Stomach smooth muscle (tissue), 2 donors: ENCODE measurements around the gene ADRM1.

ENCODE experiments used
- H3K27ac ChIP-seq: one replicate; pipeline ENCODE4 v1.7.0; 2013; ENCODE audit warnings: mild to moderate bottlenecking, low read length, inconsistent platforms
- H3K27me3 ChIP-seq, 2 donors: one replicate each; pipeline ENCODE4 v1.7.0; 2013; ENCODE audit warnings: low read length in 2 of 2; ENCODE audit not compliant: insufficient read depth in 2 of 2, control insufficient read depth in 1 of 2
- H3K36me3 ChIP-seq, 2 donors: one replicate each; pipeline ENCODE4 v1.7.0; 2013; ENCODE audit warnings: low read length in 2 of 2; ENCODE audit not compliant: control insufficient read depth in 2 of 2, insufficient read depth in 2 of 2
- H3K4me1 ChIP-seq: one replicate; pipeline ENCODE4 v1.7.0; 2013; ENCODE audit warnings: low read length; ENCODE audit not compliant: control insufficient read depth, insufficient read depth
- H3K4me3 ChIP-seq, 2 donors: one replicate each; pipeline ENCODE4 v1.7.0; 2013; ENCODE audit warnings: low read length in 2 of 2
- H3K9ac ChIP-seq, 2 donors: one replicate each; pipeline ENCODE4 v1.7.0; 2013; ENCODE audit warnings: low read length in 2 of 2, mild to moderate bottlenecking in 1 of 2
- H3K9me3 ChIP-seq, 2 donors: one replicate each; pipeline ENCODE4 v1.7.0; 2013; ENCODE audit warnings: low read length in 2 of 2; ENCODE audit not compliant: control insufficient read depth in 2 of 2
- donor health status: healthy.
- donor health status: Pancreatic carcinoma.

ADRM1 gene

DNA sequence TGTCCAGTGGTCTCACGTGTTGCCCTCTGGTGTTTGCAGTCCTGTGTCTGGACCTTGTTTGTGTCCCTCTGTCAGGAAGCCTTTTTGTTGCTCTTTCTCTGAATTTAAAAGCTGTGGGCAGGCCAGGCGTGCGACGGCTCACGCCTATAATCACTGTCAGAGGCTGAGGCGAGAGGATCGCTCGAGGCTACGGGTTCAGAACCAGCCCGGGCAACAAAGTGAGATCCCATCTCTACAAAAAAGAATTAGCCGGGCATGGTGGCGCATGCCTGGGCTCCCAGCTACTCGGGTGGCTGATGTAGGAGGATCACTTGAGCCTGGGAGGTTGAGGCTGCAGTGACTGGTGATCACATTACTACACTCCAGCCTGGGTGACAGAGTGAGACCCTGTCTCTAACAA is 35.9 kb upstream of the ADRM1 start:
- no peaks in the 10 kb centered on the region for H3K4me1 ChIP-seq
- H3K4me3 ChIP-seq = no peak overlapping the region
- no peak overlapping the region for H3K27ac ChIP-seq
- H3K36me3 ChIP-seq = peaks cover 31 to 36% of the 10 kb centered on the region in 2 donors
- H3K27me3 ChIP-seq = no peaks in the 10 kb centered on the region
- no peak overlapping the region for H3K9ac ChIP-seq
- no peaks in the 10 kb centered on the region for H3K9me3 ChIP-seq

DNA sequence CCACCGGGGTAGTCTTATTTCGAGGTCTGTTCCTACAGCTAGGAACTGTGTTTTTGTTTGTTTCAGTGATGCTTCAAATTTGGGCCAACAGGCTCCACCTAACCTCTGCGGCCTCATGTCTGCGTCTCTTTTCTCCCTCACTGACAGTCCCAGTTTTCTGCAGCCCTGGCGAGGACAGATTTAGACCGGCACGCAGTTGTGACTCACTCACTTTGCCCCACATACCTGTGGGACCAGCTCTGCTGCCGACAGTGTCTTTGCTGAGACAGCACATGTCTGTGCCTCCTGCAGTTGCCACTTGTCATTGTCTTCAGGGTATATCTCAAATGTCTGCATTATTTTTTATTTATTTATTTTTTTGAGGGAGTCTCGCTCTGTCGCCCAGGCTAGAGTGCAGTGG is 35.3 kb upstream of the ADRM1 start:
- Histone ChIP-seq H3K36me3 (peaks cover 33 to 35% of the 10 kb centered on the region in 2 donors), H3K9ac (no peak overlapping the region), H3K4me3 (no peak overlapping the region), H3K27ac (no peak overlapping the region), H3K4me1 (no peaks in the 10 kb centered on the region), H3K27me3 (no peaks in the 10 kb centered on the region), H3K9me3 (no peaks in the 10 kb centered on the region)

DNA sequence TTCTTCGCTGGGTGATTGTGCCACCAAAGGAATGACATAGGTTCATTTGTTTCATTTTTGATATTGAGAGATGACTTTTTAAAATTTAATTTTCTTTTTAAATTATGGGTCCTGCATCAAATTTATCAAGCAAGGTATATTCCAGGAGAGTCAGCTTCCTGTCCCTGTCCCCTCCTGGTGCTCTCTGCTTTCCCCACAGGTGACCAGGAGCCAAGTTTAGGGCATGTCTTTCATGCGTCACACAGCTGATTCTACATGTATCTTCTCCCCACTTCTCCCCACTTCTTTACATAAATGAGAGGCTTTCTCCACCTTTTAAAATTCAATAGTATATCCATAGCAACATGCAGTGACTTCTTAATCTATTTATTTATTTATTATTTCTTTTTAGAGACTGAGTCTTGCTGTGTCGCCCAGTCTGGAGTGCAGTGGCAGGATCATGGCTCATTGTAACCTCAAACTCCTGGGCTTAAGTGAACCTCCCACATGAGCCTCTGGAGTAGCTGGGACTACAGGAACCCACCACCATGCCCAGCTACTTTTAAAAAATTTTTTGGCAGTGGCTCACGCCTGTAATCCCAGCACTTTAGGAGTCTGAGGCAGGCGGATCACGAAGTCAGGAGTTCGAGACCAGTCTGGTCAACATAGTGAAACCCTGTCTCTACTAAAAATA is 34.4 kb upstream of the ADRM1 start:
- Histone ChIP-seq H3K9me3 (no peaks in the 10 kb centered on the region), H3K4me1 (no peaks in the 10 kb centered on the region), H3K27me3 (no peaks in the 10 kb centered on the region), H3K9ac (no peak overlapping the region), H3K4me3 (no peak overlapping the region), H3K27ac (no peak overlapping the region), H3K36me3 (peaks cover 33 to 34% of the 10 kb centered on the region in 2 donors)

DNA sequence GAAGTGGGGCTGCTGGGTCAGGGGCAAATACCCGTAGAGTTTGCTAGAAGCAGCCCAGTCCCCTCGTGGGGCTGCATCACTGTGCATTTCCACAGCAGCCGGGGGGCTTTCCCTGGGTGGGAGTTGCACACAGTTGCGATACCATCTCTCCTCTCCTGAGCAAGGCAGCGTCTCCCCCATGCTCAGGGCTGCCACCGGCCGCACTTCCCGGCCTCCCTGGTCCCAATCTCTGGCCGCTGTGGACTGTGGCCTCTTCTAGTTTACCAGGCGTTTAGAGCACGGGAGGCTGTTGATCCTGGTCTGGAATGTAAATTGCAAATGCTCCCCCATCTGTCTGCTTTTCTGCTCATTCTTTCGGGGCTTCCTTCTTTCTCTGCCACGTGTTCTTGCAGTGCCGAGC is 33.4 kb upstream of the ADRM1 start:
- no peak overlapping the region for H3K27ac ChIP-seq
- H3K4me1 ChIP-seq = no peaks in the 10 kb centered on the region
- H3K4me3 ChIP-seq = no peak overlapping the region
- H3K27me3 ChIP-seq = no peaks in the 10 kb centered on the region
- peaks cover 30 to 39% of the 10 kb centered on the region in 2 donors for H3K36me3 ChIP-seq
- H3K9ac ChIP-seq = no peak overlapping the region
- H3K9me3 ChIP-seq = no peaks in the 10 kb centered on the region

DNA sequence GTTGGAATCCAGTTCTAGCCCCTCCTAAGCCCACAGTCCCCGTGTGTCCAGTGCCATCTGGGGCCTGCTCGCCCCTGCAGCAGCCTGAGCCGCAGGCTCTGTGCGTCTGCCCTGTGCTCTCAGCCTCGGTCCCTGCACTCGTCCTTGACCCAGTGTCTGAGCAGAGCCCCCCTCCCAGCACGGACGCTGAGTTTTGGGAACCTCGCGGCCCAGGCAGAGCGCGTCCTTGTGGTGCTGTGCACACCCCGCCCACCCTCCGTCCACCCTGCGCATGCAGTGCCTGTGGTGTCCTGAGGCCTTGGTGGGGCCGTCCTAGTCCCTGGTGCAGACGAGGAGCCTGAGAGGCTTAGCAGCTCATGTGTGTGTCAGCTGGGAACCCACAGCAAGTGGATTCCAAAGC is 32.9 kb upstream of the ADRM1 start:
- Histone ChIP-seq H3K9me3 (no peaks in the 10 kb centered on the region), H3K36me3 (peaks cover 33 to 35% of the 10 kb centered on the region in 2 donors), H3K27me3 (no peaks in the 10 kb centered on the region), H3K9ac (no peak overlapping the region), H3K27ac (no peak overlapping the region), H3K4me1 (no peaks in the 10 kb centered on the region), H3K4me3 (no peak overlapping the region)

- no peaks in the 10 kb centered on the region for H3K27me3 ChIP-seq
- H3K9me3 ChIP-seq = no peaks in the 10 kb centered on the region
- H3K9ac ChIP-seq = no peak overlapping the region
- peaks cover 25 to 30% of the 10 kb centered on the region in 2 donors for H3K36me3 ChIP-seq
- H3K27ac ChIP-seq = no peak overlapping the region
- H3K4me3 ChIP-seq = no peak overlapping the region
- H3K4me1 ChIP-seq = no peaks in the 10 kb centered on the region
Observed at GRCh38 chr20:62272200-62272599, 30.6 kb upstream of the ADRM1 start.

GRCh38 chr20:62273416-62273815 is 29.4 kb upstream of the ADRM1 start:
- H3K4me1 ChIP-seq = no peaks in the 10 kb centered on the region
- H3K9ac ChIP-seq = no peak overlapping the region
- no peaks in the 10 kb centered on the region for H3K9me3 ChIP-seq
- no peak overlapping the region for H3K27ac ChIP-seq
- no peaks in the 10 kb centered on the region for H3K27me3 ChIP-seq
- peaks cover 25 to 31% of the 10 kb centered on the region in 2 donors for H3K36me3 ChIP-seq
- H3K4me3 ChIP-seq = no peak overlapping the region

DNA sequence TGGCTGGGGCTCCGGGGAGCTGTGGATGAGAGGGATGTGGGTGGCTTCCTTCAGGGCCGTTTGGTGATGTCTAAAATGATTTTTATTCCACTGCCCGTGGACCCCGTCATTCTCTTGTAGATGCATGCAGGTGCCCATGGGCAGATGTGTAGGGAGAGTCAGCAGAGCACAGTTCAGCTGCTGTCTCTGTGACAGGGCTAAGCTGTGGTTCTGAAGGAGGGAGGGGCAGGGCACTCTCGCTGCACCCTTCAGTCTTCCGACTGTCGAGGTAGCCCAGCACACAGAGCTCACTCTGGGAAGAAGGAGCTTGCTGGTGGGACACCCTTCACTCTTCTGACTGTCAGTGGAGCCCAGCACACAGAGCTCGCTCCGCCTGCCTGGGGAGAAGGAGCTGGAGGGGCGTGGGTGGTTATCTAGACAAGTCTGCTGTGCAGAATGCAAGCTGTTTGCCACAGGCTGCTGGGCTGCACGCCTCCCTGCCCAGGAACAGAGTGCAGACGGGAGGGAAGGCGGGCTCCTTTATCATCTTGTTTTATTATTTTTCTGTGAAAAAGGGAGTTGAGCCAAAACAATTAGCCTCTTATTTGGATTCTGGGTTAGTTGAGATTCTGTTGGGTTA is 28.4 kb upstream of the ADRM1 start:
- peaks cover 30 to 35% of the 10 kb centered on the region in 2 donors for H3K36me3 ChIP-seq

GRCh38 chr20:62275219-62275618 is 27.6 kb upstream of the ADRM1 start:
- Histone ChIP-seq H3K9ac (no peak overlapping the region), H3K36me3 (peaks cover 37 to 43% of the 10 kb centered on the region in 2 donors), H3K27ac (no peak overlapping the region), H3K4me3 (no peak overlapping the region), H3K4me1 (no peaks in the 10 kb centered on the region), H3K9me3 (no peaks in the 10 kb centered on the region), H3K27me3 (no peaks in the 10 kb centered on the region)

More for the DNA sequence above, 28.4 kb upstream of the ADRM1 start:
- Histone ChIP-seq H3K27me3 (no peaks in the 10 kb centered on the region), H3K9ac (no peak overlapping the region), H3K27ac (no peak overlapping the region), H3K4me3 (no peak overlapping the region), H3K9me3 (no peaks in the 10 kb centered on the region), H3K4me1 (no peaks in the 10 kb centered on the region)

DNA sequence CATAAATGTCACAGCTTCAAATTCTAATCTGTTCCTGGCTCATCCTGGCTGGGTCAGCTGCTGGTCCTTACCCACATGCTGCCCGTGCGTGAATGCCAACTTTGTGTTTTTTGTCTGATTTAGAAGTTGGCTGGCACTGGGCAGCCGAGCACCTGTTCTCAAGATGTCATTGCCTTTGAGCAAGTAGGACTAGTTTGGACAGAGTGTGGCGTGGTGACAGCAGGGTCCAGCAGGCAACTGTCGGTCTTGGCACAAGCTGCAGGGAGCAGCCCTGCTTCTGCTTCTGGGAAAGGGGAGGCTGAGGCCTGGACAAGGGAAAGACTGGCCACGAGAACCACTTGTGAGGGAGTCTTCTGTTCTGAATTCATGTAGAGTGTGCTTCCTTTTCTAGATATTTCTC is 26.4 kb upstream of the ADRM1 start:
- no peaks in the 10 kb centered on the region for H3K9me3 ChIP-seq
- no peak overlapping the region for H3K4me3 ChIP-seq
- no peak overlapping the region for H3K9ac ChIP-seq
- H3K27me3 ChIP-seq = no peaks in the 10 kb centered on the region
- no peaks in the 10 kb centered on the region for H3K4me1 ChIP-seq
- H3K27ac ChIP-seq = no peak overlapping the region
- peaks cover 47 to 53% of the 10 kb centered on the region in 2 donors for H3K36me3 ChIP-seq

GRCh38 chr20:62277253-62277652 is 25.5 kb upstream of the ADRM1 start:
- no peaks in the 10 kb centered on the region for H3K27me3 ChIP-seq
- H3K9ac ChIP-seq = no peak overlapping the region
- peaks cover 51 to 55% of the 10 kb centered on the region in 2 donors for H3K36me3 ChIP-seq
- no peak overlapping the region for H3K4me3 ChIP-seq
- H3K4me1 ChIP-seq = no peaks in the 10 kb centered on the region
- H3K27ac ChIP-seq = no peak overlapping the region
- H3K9me3 ChIP-seq = no peaks in the 10 kb centered on the region
